Hematopoietic multipotent progenitor cell treated with erythropoietin and hydrocortisone succinate and interleukin-3 and kit ligand, for 15 days (in vitro differentiated cells): ENCODE data around the gene ZSCAN16.

Experiments used
- DNase-seq: peaks from one replicate; pipeline ENCODE4 v3.0.0-alpha.2; 2015; ENCODE audit warnings: low spot score

Gene ZSCAN16

DNA sequence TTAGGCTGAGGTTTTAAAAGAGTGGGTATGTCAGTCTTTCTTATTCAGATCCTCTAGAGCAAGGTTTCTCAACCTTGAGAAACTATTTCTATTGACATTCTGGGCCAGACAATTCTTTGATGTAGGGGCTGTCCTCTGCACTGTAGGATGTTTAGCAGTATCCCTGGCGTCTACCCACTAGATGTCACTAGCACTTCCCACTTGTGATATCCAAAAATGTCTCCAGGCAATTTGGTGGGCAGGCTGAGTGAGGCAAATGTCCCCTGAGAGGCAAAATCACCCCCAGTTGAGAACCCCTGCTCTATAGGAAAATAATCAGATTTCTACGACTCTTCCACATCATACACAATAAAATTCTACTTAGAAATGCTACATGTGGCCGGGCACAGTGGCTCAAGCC lies 9.6 kb downstream of the ZSCAN16 start:
- peak; percentile 42 for DNase-seq

DNA sequence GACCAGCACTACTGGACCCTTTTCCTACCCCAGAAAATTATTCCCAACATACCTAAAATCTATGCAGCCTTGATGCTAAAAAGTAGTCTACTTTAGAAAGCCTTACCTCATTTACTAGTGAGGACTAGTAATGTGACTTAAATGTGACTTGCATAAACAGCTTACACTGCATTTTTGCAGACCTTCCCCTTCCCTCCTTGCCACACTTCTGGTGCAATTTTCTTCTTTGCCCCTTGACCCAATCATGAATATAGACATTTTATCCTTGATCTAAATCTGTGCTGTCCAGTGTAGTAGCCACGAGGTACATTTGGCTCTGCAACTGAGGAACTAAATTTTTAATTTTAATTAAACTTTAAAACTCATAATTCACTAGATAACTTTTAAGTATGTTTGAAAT lies 10.3 kb downstream of the ZSCAN16 start:
- no peak for DNase-seq

DNA sequence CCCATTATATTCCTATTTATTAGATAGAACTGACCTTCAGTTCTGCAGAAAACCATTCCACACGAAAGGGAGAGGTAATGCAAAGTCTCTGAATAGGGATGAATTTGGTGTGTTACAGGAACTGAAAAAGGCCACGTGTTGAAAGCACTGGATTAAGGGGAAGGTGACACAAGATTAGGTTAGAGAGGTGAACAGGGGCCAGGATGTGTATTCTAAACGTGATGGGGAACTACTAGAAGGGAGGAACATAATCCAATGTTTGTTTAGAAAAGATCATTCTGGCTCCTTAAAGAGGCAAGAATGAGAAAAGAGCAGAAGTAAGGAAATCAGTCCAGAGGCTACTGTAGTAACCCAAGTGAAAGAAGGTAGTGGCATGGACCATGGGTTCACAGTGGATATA lies 11.0 kb downstream of the ZSCAN16 start:
- DNase-seq: no peak

DNA sequence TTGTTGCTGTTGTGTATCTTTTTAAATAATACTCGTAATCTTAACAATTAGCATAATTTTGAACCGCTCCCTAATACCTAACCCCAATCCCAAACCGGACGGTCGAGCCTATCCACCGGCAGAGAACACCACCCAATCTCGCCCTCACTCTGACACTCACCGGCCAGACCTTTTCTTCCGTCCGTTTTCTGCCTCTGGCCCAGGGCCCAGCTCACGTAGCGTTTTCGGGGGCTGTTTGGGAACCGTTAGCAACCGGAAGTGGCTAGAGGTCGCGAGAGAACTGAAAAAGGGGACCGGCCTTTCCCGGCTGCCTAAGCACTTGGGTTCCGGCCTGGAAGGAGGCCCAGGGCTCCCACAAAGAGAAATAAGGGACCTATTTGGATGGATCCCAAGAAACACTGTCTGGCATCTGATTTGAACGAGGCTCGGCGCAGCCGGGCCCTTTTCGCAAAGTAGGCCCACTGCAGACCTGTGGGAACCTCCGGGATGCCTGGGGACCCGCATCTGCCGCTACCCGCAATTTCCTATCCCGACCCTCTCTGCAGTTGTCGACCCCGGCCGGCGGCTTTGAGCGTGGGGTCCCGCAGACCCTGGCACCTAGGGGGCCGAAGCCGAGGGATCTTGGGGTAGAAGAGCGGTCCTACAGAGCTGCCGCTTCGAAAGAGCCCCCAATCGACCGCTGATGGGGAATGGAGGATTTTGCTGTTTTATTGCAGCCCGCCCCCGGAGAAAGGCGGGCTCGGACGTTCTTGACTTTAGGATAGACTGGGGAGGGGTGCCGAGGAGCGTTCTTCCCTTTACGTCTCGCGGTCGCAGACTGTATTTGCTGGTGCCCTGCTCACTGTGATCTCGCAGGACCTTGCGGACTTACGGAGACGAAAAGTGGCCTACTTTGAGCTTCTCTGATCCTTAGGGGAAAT lies 12.4 kb downstream of the ZSCAN16 start:
- peak; percentile 91 for DNase-seq

DNA sequence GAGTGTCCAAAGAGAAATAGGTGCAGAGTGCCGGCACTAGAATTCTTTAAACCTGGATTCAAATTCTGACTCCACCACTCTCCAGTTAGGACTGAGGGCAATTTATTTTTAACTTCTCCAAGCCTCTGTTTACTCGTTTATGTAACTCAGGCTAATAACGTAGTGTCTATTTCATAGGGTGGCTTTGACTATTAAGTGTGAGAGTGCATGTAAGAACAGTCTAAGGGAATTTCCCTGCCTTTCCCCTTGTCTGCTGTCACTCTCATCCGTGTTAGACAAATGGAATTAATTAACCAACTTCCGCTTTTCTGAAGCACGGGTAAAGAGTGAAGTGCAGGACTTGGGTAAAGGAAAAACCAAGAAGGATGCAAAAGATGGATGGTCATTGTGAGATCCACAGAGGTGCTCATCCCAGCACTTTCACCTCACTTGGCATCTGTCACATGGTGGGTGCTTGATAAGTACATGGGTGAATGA lies 13.1 kb downstream of the ZSCAN16 start:
- DNase-seq: no peak

DNA sequence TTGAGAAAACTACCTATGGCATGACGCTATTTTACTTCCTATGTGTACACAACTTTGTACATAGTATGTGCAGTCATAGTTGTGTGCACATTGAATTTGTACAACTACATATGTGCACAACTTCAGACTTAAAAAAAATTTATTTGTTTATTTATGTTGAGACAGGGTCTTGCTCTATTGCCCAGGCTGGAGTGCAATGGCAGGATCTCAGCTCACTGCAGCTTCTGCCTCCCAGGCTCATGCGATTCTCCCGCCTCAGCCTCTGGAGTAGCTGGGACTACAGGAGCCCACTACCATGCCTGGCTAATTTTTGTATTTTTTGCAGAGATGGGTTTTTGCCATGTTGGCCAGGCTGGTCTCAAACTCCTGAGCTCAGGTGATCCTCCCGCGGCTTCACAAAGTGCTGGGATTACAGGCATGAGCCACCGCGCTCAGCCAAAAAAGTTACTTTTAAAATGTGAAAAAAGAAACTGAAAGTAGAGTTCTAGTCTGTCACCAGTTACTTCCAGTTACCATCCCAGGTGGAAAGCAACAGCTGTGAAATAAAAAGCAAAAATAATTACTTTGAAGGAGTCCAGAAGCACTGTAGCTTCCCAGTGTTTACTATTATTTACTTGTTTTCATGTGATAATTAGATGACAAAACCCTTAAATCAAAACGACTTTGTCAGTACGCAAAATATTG lies 15.6 kb downstream of the ZSCAN16 start:
- DNase-seq: peak; percentile 7

DNA sequence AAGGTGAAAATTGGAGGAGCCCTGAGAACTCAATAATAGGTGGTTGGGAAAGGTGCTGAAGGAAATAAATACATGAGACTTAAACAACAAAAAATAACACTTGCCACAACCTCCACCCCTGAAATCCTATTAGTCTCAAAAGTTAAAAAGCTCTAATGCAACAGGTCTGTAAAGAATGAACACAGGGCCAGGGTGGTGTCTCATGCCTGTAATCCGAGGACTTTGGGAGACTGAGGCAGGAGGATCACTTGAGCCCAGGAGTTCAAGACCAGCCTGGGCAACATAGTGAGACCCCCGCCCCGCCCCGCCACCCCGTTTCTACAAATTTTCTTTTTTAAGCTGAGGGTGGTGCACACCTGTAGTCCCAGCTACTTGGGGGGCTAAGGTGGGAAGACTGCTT lies 16.2 kb downstream of the ZSCAN16 start:
- DNase-seq: no peak

DNA sequence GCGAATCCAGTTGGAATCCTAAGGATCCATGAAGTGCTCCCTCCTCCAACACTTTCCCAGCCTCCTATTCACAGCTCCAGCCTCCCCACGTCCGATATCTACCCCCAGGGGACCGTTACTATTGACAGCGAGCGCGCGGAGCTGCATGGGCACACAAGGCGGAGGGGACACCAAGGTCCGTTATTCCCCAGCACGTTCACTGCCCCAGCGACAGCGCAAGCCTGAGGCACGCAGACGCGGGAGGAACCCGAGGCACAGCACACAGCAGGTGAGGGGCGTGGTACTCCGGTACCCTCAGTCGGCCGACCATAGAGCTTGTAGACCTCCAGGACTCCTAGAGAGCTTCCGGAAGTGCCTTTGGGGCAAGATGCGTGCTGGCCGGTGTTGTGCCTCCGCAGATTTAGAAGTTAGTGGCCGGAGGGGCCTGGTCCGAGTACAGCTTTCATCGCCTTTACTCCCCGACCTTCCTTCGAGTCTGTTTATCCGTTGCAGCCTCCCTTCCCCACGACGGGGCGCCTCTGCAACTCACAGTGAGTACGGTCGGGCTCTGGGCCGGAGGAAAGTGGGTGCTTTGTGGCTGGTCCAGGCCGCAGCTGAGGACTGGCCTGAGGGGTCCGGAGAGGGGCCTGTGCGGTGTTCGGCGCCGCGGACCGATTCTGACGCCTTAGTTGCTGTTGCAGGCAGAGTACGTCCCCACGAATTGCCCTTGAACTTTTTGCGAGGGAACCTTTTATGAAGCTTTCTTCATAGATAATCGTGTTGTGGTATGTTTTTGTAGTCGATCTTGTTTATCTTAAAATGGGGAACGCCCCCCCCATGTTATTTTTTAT lies 17.3 kb downstream of the ZSCAN16 start, which contains the start of gene ZKSCAN8:
ZKSCAN8 (plus strand) TSS at position 384 of the 830 bp plus-strand sequence. CDS start 6,525 bp downstream, outside the sequence.
- DNase-seq: peak; percentile 78

DNA sequence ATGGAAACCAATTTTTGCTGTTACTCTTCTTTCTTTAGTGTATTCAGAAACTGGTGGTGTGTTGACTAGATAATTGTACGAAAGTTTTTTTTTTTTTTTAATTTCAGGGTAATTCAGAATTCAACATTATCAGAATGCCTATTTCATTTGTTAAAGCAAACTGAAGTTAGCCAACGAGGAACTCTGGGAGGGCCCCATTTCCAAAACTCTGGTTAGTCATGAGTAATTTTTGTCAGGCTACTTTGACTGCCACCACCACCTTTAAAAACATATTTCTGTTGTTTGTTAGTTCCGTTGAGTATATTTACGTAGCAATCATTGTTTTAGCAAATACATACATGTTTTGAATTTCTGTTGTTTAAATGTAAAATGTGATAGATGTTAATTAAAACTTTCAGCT lies 18.0 kb downstream of the ZSCAN16 start:
- peak; percentile 42 for DNase-seq

DNA sequence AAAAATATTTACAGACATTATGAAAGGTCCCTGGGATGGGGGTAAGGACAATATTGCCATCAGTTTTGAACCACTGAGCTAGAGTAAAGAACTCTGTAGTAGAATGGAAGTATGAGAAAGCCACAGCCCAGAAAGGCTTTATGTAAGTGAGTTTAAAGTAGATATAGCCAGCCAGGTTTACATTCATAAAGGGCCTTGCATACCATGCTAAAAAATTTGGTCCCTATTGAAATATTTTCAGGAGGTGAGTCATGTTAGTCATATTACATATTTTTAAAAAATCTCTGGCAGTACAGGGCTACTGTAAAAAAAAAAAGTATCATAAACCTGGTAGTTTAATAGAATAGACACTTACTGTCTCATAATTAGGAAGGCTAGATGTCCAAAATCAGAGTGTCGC lies 20.8 kb downstream of the ZSCAN16 start:
- no peak for DNase-seq

DNA sequence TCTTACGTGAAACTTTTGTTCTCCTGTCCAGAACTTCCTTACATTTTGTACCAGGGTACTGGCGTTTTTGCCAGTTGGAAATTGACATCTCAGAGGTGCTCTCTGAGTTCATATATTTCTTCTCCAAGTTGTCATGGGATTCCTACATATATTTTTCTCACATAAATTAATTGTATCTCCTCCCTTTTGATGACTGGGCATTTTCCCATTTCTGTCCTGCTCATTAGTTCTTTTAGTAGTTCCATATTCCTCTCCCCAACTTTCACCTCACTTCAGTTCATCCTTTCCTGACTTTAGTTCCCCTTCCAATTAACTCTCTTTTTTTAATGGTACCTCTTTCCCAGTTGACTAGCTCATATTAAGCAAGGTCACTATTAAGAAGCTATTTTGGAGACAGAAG lies 28.1 kb downstream of the ZSCAN16 start:
- DNase-seq: no peak

DNA sequence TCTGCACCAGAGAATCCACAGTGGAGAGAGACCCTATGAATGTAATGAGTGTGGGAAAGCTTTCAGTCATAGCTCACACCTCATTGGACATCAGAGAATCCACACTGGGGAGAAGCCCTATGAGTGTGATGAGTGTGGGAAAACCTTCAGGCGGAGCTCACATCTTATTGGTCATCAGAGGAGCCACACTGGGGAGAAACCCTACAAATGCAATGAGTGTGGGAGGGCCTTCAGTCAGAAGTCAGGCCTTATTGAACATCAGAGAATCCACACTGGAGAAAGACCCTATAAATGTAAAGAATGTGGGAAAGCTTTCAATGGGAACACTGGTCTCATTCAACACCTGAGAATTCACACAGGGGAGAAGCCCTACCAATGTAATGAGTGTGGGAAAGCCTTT lies 29.1 kb downstream of the ZSCAN16 start:
- no peak for DNase-seq

DNA sequence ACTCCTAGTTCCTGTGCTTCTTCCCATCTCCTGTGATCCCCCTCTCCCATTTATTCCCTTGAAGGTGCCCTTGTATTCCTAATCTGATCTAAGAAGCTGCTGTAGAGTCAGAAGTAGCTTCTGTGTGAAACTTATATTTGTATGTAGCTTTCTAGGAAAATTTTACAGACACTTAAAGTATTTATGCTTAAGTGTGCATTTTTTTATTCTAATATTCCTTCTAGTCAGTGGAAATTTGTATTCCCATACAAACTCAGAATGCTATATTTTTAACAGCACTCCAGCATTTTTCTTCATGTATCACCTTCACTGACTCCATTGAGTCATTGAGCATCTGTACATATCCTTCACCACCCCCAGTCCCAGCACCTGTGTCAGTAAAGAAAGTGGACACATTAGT lies 29.9 kb downstream of the ZSCAN16 start:
- no peak for DNase-seq

DNA sequence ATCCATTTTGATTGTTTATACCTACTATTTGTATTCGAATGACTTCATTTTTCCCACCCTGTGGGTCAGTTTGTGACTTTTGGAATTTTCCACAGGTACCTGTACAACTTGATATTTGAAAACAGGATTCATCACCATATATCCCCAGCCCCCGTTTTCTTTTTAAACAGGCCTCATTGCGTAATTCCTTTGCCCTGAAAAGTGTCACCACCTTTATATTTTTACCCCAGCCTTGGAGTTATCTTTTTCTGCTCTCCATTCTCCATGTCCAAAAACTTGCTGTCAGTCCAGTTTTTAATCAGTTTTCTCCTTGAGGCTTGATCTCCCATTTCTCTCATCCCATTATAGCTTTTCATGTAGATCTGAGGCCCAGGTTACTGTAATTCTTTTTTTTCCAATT lies 33.9 kb downstream of the ZSCAN16 start:
- DNase-seq: no peak

DNA sequence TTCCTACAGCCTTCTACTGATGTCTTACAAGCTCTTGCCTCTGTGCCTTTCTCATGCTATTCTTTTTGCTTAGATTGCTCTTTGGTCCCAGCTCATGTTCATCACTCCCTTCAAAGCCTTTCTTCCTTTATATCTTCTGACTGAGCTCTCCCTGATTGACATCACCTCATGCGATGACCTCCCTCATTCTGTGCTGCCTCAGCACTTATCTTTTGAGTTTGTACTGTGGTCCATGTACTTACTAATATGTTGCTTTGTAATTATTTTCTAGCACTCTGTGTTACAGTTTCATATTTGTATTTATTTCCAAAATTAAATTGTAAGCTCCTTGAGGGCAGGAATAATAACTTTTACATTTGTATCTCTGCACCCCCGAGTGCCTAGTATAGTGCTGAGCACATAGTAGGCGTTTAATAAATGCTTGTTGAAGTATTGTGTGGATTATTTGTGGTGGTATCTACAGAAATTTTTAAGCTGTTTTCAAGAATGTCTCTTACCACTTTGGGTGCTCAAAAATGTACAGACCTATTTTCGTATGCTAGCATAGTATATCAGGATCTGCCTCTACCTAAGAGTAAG lies 34.7 kb downstream of the ZSCAN16 start:
- no peak for DNase-seq

DNA sequence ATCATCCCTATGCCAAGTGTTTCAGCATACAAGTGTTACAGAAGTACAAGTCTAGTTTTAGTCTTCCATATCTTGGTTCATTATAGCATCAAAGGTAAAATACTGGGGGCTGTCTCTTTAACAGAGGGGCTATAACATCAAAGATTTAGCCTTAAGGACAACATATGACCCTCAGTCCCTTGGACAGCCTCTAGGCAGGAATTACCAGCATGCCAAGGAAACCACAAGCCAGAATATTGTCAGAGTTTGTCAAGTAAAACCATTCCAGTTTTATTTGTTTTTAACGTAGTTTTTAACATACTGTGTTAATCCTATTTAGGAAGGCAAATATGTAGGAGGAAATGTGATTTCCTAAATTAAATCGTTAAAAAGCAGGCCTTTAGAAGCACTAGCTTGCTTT lies 35.8 kb downstream of the ZSCAN16 start:
- no peak for DNase-seq

DNA sequence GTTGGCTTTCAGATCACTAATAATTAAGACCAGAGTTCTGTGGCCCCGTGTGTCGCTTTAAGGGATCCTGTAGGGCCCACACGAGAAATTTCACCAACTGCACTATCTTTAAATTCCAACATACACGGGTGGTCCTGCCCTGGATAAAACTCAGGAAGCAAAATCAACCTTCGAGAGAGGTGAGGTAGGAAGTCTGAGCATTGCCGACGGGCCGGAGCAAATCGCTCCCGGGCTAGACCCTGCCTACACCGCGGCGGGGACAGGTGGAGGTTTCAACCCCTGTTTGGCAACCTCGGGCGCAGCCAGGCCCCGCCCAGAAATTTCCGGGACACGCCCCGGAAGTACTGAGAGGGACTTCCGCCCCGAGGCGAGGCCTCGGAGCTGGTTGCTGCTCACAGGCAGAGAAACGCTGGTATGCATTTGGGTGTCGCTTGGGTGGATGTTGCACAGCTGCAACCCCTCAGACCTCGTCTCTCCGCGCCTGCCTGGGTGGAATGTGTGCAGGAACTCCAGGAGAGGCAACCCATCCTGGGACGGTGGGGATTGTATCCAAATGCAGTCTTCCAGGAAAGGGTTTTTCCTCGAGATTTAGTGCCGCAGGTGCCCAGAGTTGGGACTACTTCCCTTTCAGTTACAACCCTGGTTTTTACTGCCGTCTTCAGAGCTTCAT lies 37.1 kb downstream of the ZSCAN16 start:
- peak; percentile 73 for DNase-seq

DNA sequence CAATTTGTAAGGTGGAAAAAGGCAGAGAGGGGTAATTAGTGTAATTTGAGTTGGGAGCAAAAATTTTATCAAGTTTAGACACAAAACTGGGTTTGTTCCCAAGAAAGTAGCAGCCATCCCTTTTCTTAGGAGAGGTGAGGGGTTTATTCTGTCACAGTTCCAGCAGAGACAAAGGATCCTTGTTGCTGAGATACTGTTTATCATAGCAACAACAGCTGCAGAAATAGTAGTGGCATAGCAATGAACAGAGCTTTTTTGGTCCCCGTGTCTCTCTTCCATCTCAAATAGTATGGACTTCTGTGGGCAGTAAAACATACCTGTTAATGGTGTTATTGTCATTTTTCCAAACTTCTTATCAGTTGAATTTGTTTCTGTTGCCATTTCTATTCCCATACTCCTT lies 41.2 kb downstream of the ZSCAN16 start:
- no peak for DNase-seq

DNA sequence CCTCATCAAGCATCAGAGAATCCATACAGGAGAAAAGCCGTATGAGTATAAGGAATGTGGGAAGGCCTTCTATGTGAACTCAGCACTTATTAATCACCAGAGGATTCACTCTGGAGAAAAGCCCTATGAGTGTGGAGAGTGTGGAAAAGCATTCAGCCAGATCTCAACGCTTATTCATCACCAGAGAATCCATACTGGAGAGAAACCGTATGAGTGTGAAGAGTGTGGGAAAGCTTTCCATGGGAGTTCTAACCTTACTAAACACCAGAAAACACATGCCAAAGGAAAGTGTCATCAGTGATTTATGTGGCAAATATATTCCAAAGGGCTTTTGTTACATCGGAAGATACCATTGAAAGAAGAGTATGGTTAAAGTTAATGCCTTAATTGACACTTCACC lies 42.7 kb downstream of the ZSCAN16 start:
- DNase-seq: no peak

DNA sequence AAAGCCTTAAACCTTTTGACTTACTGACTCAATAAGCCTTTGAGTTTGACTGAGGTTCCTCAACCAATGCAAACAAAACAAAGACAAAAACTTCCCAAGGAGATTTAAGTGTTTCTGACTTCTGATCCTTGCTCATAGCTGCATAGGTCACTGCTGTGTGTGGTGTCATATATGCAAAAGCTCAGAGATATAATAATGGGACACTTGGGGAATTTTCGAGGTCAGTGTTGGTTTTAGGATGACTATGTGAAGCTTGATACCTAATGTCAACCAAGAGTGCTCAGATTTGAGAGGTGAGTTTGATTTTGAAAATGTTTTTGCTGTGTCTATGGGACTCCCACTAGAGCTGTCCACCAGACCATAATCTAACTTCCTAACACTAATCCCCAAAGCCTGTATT lies 43.5 kb downstream of the ZSCAN16 start:
- no peak for DNase-seq

DNA sequence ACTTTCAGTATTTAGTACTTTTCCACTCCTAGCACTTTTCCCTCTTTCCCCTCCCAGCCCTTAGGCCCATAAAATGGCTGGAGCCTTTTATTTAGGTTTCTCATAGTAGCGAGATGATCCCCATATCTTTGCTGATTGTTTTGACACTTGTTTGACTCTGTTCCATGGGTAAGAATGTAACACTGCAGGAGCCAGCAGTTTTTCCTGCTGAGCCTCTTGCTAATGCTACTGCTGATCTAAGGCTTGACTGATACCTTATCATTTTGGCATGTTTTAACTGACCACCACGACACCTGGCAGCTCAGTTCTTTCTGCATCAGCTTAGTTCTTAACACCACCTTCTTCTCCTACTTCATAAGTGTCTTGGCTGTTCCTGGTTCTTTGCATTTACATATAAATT lies 46.9 kb downstream of the ZSCAN16 start:
- DNase-seq: no peak
